Upper lobe of left lung (tissue), 6 donors: Measurements from ENCODE around the gene SYCP3. TPM values are rescaled to one million over a fixed set of nuclear protein-coding genes. Genes with fewer than 3 reads are reported as not detected.
A peak's percentile ranks its signal among the peaks of the same experiment; 100 is the strongest.

Experiments
- ATAC-seq, 2 donors: fragments of 200-7000 bp; cut with Tn5 transposase; one replicate each; pipeline ENCODE4 v1.9.1; 2022; ENCODE audit warnings: mild to moderate bottlenecking in 2 of 2, moderate library complexity in 2 of 2; ENCODE audit not compliant: low FRiP score in 2 of 2
- DNase-seq, 2 donors: peaks; one replicate each; pipeline ENCODE4 v3.0.0-alpha.2; 2019 to 2020
- H3K27ac ChIP-seq, 4 donors: fragments of 200-600 bp; sonication (generic); one replicate each; pipeline ENCODE4 v1.5.1; 2016 to 2019
- H3K27me3 ChIP-seq, 4 donors: fragments of 200-600 bp; sonication (generic); one replicate each; pipeline ENCODE4 v1.5.1; 2017 to 2019
- H3K36me3 ChIP-seq, 4 donors: fragments of 200-600 bp; sonication (generic); one replicate each; pipeline ENCODE4 v1.5.1; 2016 to 2019
- H3K4me1 ChIP-seq, 4 donors: fragments of 200-600 bp; sonication (generic); one replicate each; pipeline ENCODE4 v1.5.1; 2018 to 2019
- H3K4me3 ChIP-seq, 4 donors: fragments of 200-600 bp; sonication (generic); one replicate each; pipeline ENCODE4 v1.5.1; 2017 to 2019; ENCODE audit warnings: mild to moderate bottlenecking in 2 of 4, moderate library complexity in 1 of 4
- H3K9me3 ChIP-seq, 4 donors: fragments of 200-600 bp; sonication (generic); one replicate each; pipeline ENCODE4 v1.5.1; 2018 to 2019
- EP300 ChIP-seq, 4 donors: sonication (generic); formaldehyde crosslinking; IDR thresholded peaks; one replicate each; pipeline ENCODE4 v1.5.1; 2017; ENCODE audit warnings: antibody characterized with exemption in 4 of 4, control low read depth in 2 of 4
- POLR2A ChIP-seq, 4 donors: fragments of 450-650 bp; IDR thresholded peaks; one replicate each; pipeline ENCODE4 v1.5.1; 2016 to 2017; ENCODE audit warnings: antibody characterized with exemption in 4 of 4, mild to moderate bottlenecking in 2 of 4
- POLR2AphosphoS5 ChIP-seq, 2 donors: sonication (generic); formaldehyde crosslinking; IDR thresholded peaks; one replicate each; pipeline ENCODE4 v1.5.1; 2017; ENCODE audit warnings: antibody characterized with exemption in 2 of 2
- WGBS, 2 donors: methylation state at CpG; one replicate each; pipeline ENCODE4 v1.1.5; 2017 to 2018; 5-methylcytosine and 5-hydroxymethylcytosine counted together
- total RNA-seq, 6 donors: library from RNA; depleted of rRNA in 4 of 6; stranded (reverse); fragments of >200 nt in 4 of 6; gene quantifications; one replicate each; pipeline versions ENCODE4 v1.1.0 to v1.2.1, GENCODE V29; 2016 to 2021
- TF ChIP-seq, protein P1 (sequence below), 6 experiments: fragments of 450-650 bp in 4 of 6; fragments of 200-600 bp in 2 of 6; sonication (generic) in 2 of 6; IDR thresholded peaks; one replicate each; pipeline ENCODE4 v1.5.1; 2016 to 2019; ENCODE audit warnings: antibody characterized with exemption in 6 of 6
- donor health status: DM: no; HTN: no; CAD: no; lungs with moderate emphysema.
- donor health status: DM: no; HTN: yes; CAD: no; lungs with severe emphysema.

Gene SYCP3
- total RNA-seq, 6 donors from 2014 or later: 0.13 to 1.3 (median 0.30) TPM; not detected in 3

DNA sequence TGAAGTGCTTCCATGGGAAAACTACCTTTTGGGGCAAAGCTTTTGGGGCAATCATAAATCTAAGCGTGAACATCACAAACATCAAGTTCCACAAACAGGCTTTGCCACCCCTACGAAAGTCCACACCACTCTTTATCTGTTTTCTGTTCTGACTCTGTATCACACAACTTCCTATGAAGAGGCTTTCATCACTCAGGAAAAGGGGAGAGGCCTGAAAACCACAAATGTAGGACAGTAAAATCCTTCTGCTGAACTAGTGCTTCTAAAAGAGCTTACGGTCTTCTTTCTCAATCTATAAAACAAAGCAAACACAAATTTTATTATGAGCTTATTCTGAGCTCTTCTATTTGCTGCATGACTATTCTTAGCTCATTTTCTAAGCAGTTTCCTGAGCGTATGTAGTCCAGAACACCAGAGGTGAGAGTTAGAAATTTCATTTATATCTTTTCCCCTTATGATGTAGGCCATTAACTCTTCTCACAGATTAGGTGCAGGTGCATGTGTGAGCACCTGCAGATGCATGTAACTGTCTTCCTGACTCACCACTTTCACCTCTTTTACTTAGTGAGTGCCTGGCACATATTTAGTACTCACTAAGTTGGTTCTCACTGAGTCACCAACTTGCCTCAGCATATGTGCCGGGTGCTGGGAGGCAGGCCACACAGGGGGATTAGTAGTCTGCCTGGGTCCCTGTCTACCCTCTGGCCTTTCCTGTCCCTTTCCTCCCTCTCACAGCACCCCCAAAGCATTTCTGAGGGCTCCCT lies 32.9 kb upstream of the SYCP3 start:
- Histone ChIP-seq H3K27me3 (no peaks in the 10 kb centered on the region), H3K4me1 (peaks cover 0 to 8% (median 3%) of the 10 kb centered on the region in 4 donors), H3K36me3 (peaks cover 0 to 46% (median 12%) of the 10 kb centered on the region in 4 donors), H3K27ac (no peak overlapping the region), H3K4me3 (no peak overlapping the region), H3K9me3 (no peaks in the 10 kb centered on the region)
- 67 to 77% methylated on average over 5 of the region's 5 CpGs for WGBS, 2 donors
- TF ChIP-seq, protein P1, sequence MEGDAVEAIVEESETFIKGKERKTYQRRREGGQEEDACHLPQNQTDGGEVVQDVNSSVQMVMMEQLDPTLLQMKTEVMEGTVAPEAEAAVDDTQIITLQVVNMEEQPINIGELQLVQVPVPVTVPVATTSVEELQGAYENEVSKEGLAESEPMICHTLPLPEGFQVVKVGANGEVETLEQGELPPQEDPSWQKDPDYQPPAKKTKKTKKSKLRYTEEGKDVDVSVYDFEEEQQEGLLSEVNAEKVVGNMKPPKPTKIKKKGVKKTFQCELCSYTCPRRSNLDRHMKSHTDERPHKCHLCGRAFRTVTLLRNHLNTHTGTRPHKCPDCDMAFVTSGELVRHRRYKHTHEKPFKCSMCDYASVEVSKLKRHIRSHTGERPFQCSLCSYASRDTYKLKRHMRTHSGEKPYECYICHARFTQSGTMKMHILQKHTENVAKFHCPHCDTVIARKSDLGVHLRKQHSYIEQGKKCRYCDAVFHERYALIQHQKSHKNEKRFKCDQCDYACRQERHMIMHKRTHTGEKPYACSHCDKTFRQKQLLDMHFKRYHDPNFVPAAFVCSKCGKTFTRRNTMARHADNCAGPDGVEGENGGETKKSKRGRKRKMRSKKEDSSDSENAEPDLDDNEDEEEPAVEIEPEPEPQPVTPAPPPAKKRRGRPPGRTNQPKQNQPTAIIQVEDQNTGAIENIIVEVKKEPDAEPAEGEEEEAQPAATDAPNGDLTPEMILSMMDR (IDR thresholded peaks at IDR 0.05): no peak
- TF ChIP-seq EP300 (IDR thresholded peaks at IDR 0.05) (no peak), POLR2AphosphoS5 (IDR thresholded peaks at IDR 0.05) (no peak), POLR2A (IDR thresholded peaks at IDR 0.05) (no peak)
- DNase-seq: no peak
- ATAC-seq: peak in 1 of 2 donors; percentile 35

- Histone ChIP-seq H3K9me3 (no peaks in the 10 kb centered on the region), H3K27me3 (no peaks in the 10 kb centered on the region), H3K4me1 (peaks cover 0 to 4% (median 0%) of the 10 kb centered on the region in 4 donors), H3K4me3 (no peak overlapping the region), H3K27ac (no peak overlapping the region), H3K36me3 (peaks cover 0 to 54% (median 18%) of the 10 kb centered on the region in 4 donors)
- no peak for DNase-seq
- 79 to 88% methylated on average over 5 of the region's 5 CpGs for WGBS, 2 donors
- TF ChIP-seq, protein P1 (IDR thresholded peaks at IDR 0.05): no peak
- TF ChIP-seq POLR2AphosphoS5 (IDR thresholded peaks at IDR 0.05) (no peak), POLR2A (IDR thresholded peaks at IDR 0.05) (no peak), EP300 (IDR thresholded peaks at IDR 0.05) (no peak)
- ATAC-seq: no peak
These were observed 30.6 kb upstream of the SYCP3 start for GRCh38 chr12:101769865-101770264.

DNA sequence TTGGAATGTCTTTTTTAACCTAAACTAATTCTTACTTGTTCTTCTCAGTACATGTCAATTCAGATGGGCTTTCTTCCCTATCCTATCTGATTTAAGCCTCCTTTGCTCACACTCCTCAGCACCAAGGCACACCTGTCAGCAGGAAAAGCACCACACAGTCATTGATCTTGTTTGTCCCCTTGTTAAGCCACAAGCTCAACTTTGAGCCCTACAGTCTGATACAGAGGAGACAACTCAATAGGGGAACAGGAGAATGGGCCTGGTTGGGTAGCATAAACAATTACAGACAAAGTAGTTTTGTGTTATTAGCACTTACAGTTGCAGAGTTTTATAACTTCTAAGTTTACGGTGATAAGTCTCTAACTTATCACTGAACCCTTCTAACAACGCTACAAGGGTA lies 29.5 kb upstream of the SYCP3 start:
- WGBS, 2 donors: 92 to 100% methylated on average over 2 of the region's 2 CpGs

DNA sequence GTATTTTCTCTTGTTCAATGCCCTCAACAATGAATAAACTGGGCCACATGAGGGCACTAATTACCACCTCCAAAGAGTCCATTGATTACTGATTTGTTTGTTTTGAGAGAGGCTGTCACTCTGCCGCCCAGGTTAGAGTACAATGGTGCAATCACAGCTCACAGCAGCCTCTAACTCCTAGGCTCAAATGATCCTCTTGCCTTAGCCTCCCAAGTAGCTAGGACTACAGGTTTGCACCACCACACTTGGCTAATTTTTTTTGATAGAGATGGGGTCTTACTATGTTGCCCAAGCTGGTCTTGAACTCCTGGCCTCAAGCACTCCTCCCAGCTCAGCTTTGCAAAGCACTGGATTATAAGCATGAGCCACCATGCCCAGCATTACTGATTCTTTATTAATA lies 28.3 kb upstream of the SYCP3 start:
- TF ChIP-seq POLR2AphosphoS5 (IDR thresholded peaks at IDR 0.05) (no peak), POLR2A (IDR thresholded peaks at IDR 0.05) (no peak), EP300 (IDR thresholded peaks at IDR 0.05) (no peak)
- TF ChIP-seq, protein P1 (IDR thresholded peaks at IDR 0.05): no peak
- Histone ChIP-seq H3K36me3 (peaks cover 0 to 54% (median 18%) of the 10 kb centered on the region in 4 donors), H3K4me1 (no peaks in the 10 kb centered on the region), H3K9me3 (no peaks in the 10 kb centered on the region), H3K27ac (no peak overlapping the region), H3K27me3 (no peaks in the 10 kb centered on the region), H3K4me3 (no peak overlapping the region)
- 85 to 100% methylated on average over 1 of the region's 1 CpG for WGBS, 2 donors
- no peak for ATAC-seq
- DNase-seq: no peak

More for the DNA sequence above, 29.5 kb upstream of the SYCP3 start:
- Histone ChIP-seq H3K4me1 (peaks cover 0 to 1% (median 0%) of the 10 kb centered on the region in 4 donors), H3K4me3 (no peak overlapping the region), H3K36me3 (peaks cover 0 to 54% (median 18%) of the 10 kb centered on the region in 4 donors), H3K27me3 (no peaks in the 10 kb centered on the region), H3K9me3 (no peaks in the 10 kb centered on the region), H3K27ac (no peak overlapping the region)
- DNase-seq (no peak), ATAC-seq (no peak)
- TF ChIP-seq, protein P1 (IDR thresholded peaks at IDR 0.05): no peak
- TF ChIP-seq EP300 (IDR thresholded peaks at IDR 0.05): no peak
- TF ChIP-seq POLR2A (IDR thresholded peaks at IDR 0.05): no peak
- TF ChIP-seq POLR2AphosphoS5 (IDR thresholded peaks at IDR 0.05): no peak
